Stimulated activated CD4-positive, alpha-beta T cell treated with anti-CD3 and anti-CD28 coated beads, Interleukin-1b, Interleukin-23, amount 100 ng/mL, for 1 hour (primary cell): ENCODE data around the gene ZNF569.
"Not testable (repeated sequence)": the region's sequence is repeated elsewhere in the genome, so short reads cannot be mapped to it uniquely, and the experiment has no call there.

Experiments
- DNase-seq, 2 donors: peaks; one replicate each; pipeline ENCODE4 v3.0.0-alpha.2; 2020; ENCODE audit warnings: low read depth in 2 of 2

The ZNF569 gene

DNA sequence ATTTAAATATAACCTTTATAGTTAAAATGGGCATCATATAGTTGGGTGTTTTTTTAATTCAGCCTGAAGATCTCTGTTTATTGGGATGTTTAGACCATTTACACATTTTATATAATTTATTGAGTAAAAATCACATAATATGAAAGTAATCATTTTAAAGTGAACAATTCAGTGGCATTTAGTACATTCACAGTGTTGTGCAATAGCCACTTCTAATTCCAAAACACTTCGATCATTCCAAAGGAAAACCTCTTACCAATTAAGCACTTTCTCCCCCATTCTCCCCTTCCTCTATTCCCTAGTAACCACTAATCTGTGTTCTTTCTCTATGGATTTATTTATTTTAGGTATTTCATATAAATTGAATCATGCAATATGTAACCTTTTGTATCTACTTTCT is 66.2 kb downstream of the ZNF569 start:
- DNase-seq = no peak

GRCh38 chr19:37391399-37391798 is 75.8 kb downstream of the ZNF569 start:
- DNase-seq = not testable (repeated sequence)

- no peak for DNase-seq
These were observed 78.0 kb downstream of the ZNF569 start for GRCh38 chr19:37389234-37389633.

DNA sequence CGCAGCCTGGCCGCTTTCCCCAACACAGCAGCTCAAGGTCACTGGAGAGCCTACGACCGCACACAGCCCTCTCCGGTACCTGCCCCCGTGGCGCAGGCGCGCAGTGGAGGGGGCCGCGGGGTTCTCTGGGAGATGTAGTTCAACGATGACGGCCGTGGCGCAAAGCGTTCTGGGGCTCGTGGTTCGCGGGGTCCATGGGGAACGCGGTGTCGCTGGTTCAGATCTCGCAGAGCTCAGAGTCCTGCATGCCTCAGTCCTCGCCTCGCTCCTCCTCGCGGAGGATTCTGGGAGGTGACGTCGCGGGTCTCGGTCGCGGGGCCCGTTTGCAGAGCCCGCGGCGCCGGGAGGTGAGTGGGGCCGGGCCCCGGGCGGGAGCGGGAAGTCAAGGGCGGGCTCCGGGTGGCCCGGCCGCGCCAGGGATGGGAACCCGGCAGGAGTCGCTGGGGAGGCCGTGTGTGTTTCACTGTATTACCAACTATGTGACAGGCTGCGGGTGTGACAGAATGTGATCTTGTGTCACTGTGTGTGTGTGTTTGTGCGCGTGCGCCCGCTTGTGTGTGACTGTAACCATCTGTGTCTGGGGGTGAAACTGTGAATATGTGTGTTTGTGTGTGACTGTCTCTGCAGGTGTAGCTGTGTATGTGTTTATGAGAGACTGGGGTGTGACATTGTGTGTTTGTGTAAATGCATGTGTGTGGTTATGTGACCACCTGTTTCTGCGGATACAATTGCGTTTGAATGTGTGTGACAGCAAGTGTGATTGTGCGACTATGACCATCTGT is 96.2 kb downstream of the ZNF569 start, which contains the start of gene ZNF527:
Gene ZNF527, plus strand, starts transcription at position 220 of the 782 bp plus-strand sequence. CDS start 3,100 bp downstream, outside the sequence.
- peak; percentile 90 to 91 for DNase-seq

DNA sequence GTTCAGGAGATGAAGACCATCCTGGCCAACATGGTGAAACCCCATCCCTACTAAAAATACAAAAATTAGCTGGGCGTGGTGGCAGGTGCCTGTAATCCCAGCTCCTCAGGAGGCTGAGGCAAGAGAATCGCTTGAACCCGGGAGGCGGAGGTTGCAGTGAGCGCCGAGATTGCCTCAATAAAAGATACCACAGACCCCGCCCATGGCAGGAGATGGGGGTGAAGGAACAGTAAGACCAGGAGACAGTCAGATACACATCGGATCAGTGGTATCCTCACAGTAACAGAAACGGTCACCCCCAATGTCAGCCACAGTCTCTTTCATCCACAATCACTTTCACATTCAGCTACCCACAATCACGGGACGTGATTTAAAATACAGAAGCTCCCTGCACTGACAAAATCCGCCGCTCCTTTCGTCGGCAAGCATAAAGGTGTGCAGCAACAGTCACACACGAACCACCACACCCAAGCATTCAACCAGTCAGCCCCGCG is 96.8 kb downstream of the ZNF569 start:
- not testable (repeated sequence) for DNase-seq

DNA sequence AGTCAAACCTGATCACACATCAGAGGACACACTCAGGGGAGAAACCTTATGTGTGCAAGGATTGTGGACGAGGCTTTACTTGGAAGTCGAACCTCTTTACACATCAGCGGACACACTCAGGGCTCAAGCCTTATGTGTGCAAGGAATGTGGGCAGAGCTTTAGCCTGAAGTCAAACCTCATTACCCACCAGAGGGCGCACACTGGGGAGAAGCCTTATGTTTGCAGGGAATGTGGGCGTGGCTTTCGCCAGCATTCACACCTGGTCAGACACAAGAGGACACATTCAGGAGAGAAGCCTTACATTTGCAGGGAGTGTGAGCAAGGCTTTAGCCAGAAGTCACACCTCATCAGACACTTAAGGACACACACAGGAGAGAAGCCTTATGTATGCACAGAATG is 104.5 kb downstream of the ZNF569 start:
- no peak for DNase-seq

DNA sequence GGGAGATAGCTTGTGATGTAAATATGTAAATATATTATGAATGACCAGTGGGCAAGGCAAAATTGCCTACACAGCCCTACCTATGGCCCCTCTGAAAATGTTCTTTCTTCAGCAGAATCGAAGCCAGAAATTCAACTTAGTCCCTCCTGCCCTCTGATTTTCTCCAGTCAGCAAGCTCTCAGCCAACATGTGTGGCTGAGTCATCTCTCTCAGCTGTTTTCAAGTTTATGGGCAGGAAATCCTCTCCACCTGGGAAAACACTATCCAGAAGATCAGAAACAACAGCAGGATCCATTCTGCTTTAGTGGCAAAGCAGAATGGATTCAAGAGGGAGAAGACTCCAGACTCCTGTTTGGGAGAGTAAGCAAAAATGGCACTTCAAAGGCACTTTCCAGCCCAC is 105.2 kb downstream of the ZNF569 start:
- DNase-seq = no peak
